ENCODE results near the gene WDR27.

WDR27 gene

GRCh38 chr6:169625376-169625775 is 76.5 kb downstream of the WDR27 start:
- DNase-seq (ENCODE audit: low read depth), result no peak
- H3K4me3 ChIP-seq (ENCODE audit: low read depth, low read length), result no peak overlapping the region
- no peak for TF ChIP-seq MAX (IDR thresholded peaks at IDR 0.05; ENCODE audit: low read depth, low read length)
- TF ChIP-seq CTCF (IDR thresholded peaks at IDR 0.05; ENCODE audit: low read depth, low read length), result no peak
- TF ChIP-seq MYC (IDR thresholded peaks at IDR 0.05; ENCODE audit: low read depth, low read length), result no peak
- TF ChIP-seq POLR2A (IDR thresholded peaks at IDR 0.05; ENCODE audit: extremely low read depth, insufficient read length), result no peak

- DNase-seq (ENCODE audit: low read depth), result no peak
- no peak overlapping the region for H3K4me3 ChIP-seq (ENCODE audit: low read depth, low read length)
- no peak for TF ChIP-seq CTCF (IDR thresholded peaks at IDR 0.05; ENCODE audit: low read depth, low read length)
- TF ChIP-seq MAX (IDR thresholded peaks at IDR 0.05; ENCODE audit: low read depth, low read length), result no peak
Measured at GRCh38 chr6:169624785-169625184, 77.0 kb downstream of the WDR27 start.

- DNase-seq (ENCODE audit: low read depth), result no peak
- TF ChIP-seq POLR2A (IDR thresholded peaks at IDR 0.05; ENCODE audit: extremely low read depth, insufficient read length) (no peak), MAX (IDR thresholded peaks at IDR 0.05; ENCODE audit: low read depth, low read length) (no peak), MYC (IDR thresholded peaks at IDR 0.05; ENCODE audit: low read depth, low read length) (no peak), CTCF (IDR thresholded peaks at IDR 0.05; ENCODE audit: low read depth, low read length) (no peak)
- H3K4me3 ChIP-seq (ENCODE audit: low read depth, low read length), result no peak overlapping the region
Measured at GRCh38 chr6:169623975-169624374, 77.9 kb downstream of the WDR27 start.

- DNase-seq (ENCODE audit: low read depth), result no peak
- no peak overlapping the region for H3K4me3 ChIP-seq (ENCODE audit: low read depth, low read length)
- TF ChIP-seq MYC (IDR thresholded peaks at IDR 0.05; ENCODE audit: low read depth, low read length) (no peak), MAX (IDR thresholded peaks at IDR 0.05; ENCODE audit: low read depth, low read length) (no peak), POLR2A (IDR thresholded peaks at IDR 0.05; ENCODE audit: extremely low read depth, insufficient read length) (no peak), CTCF (IDR thresholded peaks at IDR 0.05; ENCODE audit: low read depth, low read length) (no peak)
Measured at GRCh38 chr6:169623343-169623742, 78.5 kb downstream of the WDR27 start.

GRCh38 chr6:169622618-169623017 is 79.2 kb downstream of the WDR27 start:
- peak; percentile 28 for DNase-seq (ENCODE audit: low read depth)
- no peak for TF ChIP-seq POLR2A (IDR thresholded peaks at IDR 0.05; ENCODE audit: extremely low read depth, insufficient read length)
- TF ChIP-seq CTCF (IDR thresholded peaks at IDR 0.05; ENCODE audit: low read depth, low read length), result no peak
- TF ChIP-seq MYC (IDR thresholded peaks at IDR 0.05; ENCODE audit: low read depth, low read length), result no peak
- TF ChIP-seq MAX (IDR thresholded peaks at IDR 0.05; ENCODE audit: low read depth, low read length), result no peak
- H3K4me3 ChIP-seq (ENCODE audit: low read depth, low read length), result no peak overlapping the region

- TF ChIP-seq MYC (IDR thresholded peaks at IDR 0.05; ENCODE audit: low read depth, low read length) (no peak), CTCF (IDR thresholded peaks at IDR 0.05; ENCODE audit: low read depth, low read length) (no peak), MAX (IDR thresholded peaks at IDR 0.05; ENCODE audit: low read depth, low read length) (no peak), POLR2A (IDR thresholded peaks at IDR 0.05; ENCODE audit: extremely low read depth, insufficient read length) (no peak)
- DNase-seq (ENCODE audit: low read depth), result no peak
- no peak overlapping the region for H3K4me3 ChIP-seq (ENCODE audit: low read depth, low read length)
Measured at GRCh38 chr6:169621311-169621710, 80.5 kb downstream of the WDR27 start.
